Gastroesophageal sphincter (tissue), 3 donors: ENCODE measurements around the gene HDAC8.

Experiments used
- CTCF ChIP-seq, 4 experiments: fragments of 200-600 bp in 2 of 4; fragments of 450-650 bp in 2 of 4; sonication (generic) in 1 of 4; IDR thresholded peaks; one replicate each; pipeline ENCODE4 v1.5.1; 2017 to 2019; ENCODE audit warnings: antibody characterized with exemption in 4 of 4, mild to moderate bottlenecking in 2 of 4, moderate library complexity in 2 of 4
- EP300 ChIP-seq: sonication (generic); formaldehyde crosslinking; IDR thresholded peaks from one replicate; pipeline ENCODE4 v1.6.1; 2017; ENCODE audit warnings: antibody characterized with exemption, mild to moderate bottlenecking
- POLR2A ChIP-seq, 2 donors: fragments of 450-650 bp; IDR thresholded peaks; one replicate each; pipeline ENCODE4 v1.6.1; 2017; ENCODE audit warnings: antibody characterized with exemption in 2 of 2, mild to moderate bottlenecking in 2 of 2, moderate library complexity in 1 of 2
- POLR2AphosphoS5 ChIP-seq: sonication (generic); formaldehyde crosslinking; IDR thresholded peaks from one replicate; pipeline ENCODE4 v1.6.1; 2017; ENCODE audit warnings: antibody characterized with exemption

GRCh38 chrX:72399816-72400215 lies 172.8 kb downstream of the HDAC8 start:
- TF ChIP-seq CTCF (IDR thresholded peaks at IDR 0.05), result no peak
- no peak for TF ChIP-seq POLR2AphosphoS5
- TF ChIP-seq EP300, result no peak
- TF ChIP-seq POLR2A (IDR thresholded peaks at IDR 0.05), result no peak
